HG03342 (cell line): ENCODE data around the gene LGMN.
"Not testable (repeated sequence)": the region's sequence is repeated elsewhere in the genome, so short reads cannot be mapped to it uniquely, and the experiment has no call there.

Source experiments
- ATAC-seq: cut with Tn5 transposase; IDR thresholded peaks from one replicate; pipeline ENCODE4 v1.9.1; 2021; ENCODE audit warnings: mild to moderate bottlenecking, moderate library complexity; ENCODE audit not compliant: unreplicated experiment

Gene LGMN

DNA sequence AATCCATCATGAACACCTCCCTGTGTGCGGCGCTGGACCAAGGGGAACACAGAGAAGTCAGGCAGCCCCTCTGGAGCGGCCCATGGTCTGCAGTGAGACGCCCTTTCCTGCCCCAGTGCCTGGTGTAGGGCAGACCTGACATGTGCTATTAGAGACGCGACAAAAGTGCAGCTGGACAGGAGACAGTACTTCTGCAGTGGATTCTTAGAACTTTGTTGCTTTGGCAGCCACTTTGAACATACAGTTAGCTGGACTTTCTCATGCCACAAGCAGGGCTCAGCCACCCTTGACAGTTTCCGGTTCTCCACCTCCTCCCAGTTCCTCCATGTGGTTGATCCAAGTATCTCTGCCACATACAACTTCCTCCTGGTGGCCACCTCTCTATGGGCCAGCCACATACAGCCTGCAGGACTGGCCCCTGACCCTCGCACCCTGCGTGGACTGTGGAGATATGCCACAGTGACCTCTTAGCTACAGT lies 45.9 kb downstream of the LGMN start:
- ATAC-seq: no peak

DNA sequence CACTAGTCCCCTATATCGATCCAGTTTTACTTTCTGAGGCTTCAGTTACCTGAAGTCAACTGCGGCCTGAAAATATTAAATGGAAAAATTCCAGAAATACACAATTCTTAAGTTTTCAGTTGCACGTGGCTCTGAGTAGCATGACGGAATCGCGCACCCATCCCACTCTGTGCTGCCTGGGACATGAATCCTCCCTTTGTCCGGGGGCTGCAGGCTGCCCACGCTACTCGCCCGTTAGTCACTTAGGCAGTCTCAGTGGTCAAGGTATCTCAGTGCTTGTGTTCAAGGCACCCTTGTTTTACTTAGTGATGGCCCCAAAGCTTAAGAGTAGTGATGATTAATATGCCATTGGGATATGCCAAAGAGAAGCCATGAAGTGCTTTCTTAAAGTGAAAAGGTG lies 46.6 kb downstream of the LGMN start:
- no peak for ATAC-seq

DNA sequence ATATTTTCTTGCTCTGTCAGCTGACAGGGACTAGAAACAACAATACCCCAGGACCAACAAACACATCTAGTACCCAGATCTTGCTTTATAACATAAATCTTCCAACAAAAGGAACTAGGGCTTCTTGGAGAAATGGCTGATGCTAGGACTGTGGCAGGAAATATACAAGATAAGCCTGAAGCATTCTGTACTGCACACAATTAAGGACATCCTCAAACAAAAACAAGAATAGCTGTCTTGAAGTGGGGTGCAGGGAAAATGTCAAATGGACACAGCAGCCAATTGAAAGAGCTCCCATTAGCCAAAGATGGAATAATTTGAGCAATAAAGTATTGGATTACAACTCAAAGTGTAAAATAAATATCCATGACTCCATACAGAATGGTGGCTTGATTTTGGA lies 50.0 kb downstream of the LGMN start:
- no peak for ATAC-seq

DNA sequence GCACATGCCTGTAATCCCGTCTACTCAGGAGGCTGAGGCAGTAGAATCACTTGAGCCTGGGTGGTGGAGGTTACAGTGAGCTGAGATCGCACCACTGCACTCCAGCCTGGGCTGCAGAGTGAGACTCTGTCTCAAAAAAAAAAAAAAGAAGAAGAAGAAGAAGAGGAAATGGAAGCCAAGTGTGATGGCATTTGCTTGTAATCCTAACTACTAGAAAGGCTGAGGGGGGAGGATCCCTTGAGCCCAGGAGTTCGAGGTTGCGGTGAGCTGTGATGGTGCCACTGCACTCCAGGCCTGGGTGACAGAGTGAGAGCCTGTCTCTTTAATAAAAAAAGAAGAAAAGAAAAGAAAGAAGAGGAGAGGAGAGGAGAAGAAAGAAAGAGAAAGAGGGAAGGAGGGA lies 52.1 kb downstream of the LGMN start:
- ATAC-seq: no peak

DNA sequence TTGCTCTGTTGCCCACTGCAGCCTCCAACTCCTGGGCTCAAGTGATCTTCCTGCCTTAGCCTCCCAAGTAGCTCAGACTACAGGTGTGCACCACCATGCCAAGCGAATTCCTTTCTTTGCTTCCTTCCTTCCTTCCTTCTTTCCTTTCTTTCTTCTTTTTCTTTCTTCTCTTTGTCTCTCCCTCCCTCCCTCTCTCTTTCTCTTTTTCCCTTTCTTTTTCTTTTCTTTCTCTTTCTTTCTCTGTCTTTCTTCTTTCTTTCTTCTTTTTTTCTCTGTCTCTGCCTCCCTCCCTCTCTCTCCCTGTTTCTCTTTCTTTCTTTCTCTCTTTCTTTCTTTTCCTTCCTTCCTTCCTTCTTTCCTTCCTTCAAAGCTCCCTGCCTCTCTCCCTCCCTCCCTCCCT lies 52.9 kb downstream of the LGMN start:
- ATAC-seq: no peak

DNA sequence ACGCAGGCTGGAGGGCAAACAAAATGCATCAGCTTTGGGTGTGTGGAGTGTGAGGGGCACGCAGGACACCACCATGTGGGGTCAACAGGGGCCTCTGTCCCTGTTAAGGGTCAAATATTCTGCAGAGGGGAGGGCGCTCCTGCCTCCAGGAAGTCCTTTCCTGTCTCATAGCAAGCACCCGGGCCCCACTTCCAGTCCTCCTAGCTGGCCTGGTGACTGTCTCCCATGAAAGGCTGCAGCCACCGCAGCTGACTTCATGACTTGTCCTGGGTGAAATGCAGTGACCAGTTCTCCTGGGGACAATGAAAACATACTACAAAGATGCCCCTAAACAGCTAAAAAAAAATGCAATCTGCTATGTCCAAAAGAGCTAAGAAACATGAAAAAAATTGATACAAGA lies 53.6 kb downstream of the LGMN start:
- ATAC-seq: no peak

DNA sequence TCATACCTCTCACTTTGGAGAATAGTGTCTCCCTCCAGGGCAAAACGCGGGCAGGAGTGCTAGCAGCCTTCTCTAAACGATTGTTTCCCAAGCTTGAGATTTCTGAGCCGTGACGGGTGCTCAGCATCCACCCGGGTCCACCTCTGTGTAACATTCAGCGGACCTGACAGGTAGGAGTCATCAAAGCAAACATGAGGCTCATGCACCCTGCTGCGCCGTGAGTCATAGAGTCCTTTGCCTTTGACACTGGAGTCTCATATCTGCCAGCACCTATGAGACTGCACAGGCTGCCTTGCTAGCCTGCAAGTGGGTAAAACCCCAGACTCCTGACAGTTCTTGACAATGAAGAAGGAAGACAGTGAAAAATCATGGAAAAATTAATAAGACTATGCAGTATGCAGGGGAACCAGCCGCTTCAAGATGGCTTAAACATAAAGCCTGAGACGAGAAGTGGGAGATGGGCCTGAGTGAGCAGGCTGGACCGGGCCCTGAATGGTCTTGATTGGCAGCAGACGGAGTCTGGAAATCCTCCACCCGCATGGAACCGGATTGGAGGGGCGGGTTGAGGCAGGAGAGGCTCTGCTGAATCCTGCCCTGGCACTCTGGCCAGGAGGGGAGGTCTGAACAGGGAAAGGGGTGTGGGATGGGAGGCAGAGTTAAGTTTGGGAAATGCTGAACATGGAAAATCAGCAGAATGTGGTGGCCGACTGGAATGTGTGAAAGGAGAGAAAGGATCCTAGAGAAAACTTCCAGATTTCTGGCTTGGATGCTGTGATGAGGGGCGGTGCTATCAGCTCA lies 54.2 kb downstream of the LGMN start:
- ATAC-seq: no peak

DNA sequence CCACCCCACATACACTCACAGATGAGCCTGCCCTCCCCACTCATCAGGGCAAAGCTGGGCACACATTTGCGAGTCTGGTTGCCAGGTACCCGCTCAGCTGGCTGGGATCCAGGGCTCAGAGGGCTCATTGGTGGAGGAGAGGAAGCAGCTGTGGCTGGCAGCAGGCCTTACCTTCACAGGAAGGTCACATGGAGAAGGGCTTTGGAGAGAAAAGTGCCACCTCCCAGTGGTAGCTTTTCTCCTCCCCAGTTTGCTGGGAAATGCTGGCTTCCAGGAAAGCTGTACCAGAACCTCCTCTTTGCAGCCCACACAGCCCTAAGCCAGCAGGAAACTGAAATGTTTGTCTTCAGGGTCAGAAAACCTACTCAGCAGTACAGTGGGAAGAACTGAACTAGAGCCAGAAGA lies 55.6 kb downstream of the LGMN start:
- no peak for ATAC-seq

DNA sequence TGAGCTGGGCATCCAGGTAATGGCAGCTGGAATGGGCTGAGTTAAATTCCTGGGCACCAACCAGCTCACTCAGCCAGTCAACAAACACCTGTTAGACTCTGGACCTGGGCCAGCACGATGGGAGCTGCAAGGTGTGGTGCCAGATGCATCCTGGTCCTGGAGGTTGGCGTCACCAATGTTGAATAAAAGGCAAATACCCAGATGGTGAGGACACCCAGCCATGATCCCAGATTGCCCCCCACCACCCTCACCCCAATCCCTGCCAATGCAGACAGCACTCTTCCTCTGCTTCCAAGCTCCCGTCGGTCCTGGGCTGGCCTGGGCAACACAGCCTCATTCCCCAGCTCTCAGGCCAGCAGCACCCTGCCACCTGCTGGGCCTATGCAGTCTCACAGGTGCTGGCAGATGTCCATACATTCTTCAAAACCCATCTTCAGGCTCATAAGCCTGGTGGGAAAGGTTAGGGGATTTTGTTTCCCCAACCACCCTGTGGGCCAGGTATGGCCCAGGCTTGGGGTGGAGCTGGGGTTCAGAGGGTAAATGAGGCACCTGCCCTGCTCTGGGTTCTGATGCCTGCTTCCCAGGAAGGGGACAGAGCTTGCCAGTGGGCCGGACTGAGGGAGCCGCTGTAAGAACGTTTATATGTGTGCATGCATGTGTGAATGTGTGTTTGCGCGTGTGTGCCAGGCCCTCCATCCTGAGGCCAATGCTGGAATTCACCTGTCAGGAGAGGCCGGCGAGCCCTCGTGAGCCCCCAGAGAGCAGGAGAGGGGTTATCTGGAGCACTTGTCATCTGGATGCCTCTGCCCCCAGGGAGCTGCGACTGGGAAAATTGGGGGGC lies 58.0 kb downstream of the LGMN start:
- no peak for ATAC-seq

DNA sequence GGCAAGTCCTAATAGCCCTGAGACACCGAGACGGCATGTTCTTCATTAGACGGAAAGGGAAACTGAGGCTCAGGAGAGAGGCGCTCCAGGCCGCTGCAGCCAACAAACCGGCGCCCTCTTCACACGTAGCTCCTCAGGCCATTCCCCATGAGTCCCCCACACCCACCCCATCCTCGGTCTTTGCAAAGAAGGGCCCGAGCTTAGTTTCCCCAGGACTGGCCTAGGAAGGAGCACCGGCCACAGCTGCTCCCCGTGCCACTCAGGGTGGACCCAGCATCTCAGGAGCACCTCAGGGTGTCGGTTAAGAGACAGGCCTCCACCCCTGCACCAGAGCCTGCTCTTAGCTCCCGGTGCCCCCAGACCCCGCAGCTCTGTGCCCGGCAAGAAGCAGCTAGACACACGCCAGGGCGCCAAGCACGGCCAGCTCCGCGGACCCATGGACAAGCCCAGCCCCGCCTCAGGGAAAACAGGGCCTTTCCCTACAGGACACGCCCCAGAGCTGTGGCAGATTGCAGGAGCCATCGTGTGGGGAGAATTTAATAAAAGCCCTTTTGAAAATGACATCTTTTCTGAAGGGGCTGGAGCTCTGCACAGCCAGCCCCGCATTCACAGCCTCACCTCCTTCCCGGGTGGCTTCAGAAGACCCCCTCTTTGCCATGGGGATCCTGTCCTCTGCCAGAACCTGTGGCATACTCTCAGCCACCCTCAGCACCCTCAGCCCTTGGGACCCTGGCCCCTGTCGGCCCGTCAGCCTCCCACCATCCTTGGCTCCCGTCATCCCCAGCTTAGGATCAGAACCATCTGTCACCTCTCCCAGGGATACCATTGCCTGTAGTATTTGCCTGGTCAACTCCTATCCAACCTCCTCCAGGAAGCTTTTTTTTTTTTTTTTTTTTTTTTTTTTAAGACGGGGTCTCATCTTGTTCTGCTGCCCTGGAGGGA lies 59.7 kb downstream of the LGMN start:
- no peak for ATAC-seq

DNA sequence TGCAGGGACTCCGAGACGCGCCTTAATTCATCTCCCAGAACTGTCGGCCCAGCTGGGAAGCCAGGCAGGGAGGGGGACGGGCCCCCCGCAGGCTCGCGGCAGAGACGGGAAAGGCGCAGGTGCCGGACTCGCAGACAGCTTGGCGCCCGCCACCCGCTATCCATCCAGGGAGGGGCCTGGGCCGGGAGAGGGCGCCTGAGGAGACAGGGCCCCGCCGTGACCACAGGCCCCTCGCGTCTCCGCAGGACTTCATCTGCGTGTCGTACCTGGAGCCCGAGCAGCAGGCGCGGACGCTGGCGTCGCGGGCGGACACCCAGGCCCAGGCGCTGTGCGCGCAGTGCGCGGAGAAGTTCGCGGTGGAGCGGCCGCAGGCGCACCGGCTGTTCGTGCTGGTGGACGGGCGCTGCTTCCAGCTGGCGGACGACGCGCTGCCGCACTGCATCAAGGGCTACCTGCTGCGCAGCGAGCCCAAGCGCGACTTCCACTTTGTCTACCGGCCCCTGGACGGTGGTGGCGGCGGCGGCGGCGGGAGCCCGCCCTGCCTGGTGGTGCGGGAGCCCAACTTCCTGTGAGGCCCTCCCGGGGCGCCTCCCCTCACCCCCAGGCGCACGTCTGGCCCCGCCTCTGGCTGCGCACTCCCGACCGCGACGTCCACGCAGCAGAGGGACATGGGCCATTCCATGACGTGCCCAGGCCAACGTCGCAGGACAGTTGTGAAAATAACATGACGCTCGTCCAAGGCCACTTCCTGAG lies 60.6 kb downstream of the LGMN start:
- no peak for ATAC-seq

DNA sequence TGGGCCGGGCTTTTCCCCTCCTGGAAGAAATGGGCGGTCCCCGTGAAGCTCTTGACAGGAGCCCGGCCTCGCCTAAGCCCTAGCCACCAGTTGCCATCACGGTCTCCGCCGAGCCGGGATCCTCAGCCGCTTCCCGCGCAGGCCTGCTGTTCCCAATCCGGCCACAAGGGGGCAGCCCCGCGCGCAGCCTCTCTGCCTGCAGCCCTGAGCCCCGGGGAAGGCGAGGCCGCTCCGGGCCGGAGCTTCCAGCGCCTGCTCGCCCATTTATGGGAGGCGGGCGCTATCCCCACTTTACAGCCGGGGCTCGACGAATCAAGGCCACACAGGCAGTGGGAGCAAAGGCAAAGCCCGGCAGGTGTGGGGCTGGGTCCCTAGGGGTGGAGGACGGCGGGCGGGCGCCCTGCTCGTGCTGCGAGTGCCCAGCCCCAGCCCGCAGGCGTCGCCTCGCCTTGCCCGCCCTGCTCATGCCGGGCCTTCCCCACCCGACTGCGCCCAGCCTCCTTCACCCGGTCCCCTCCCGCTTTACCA lies 61.5 kb downstream of the LGMN start:
- ATAC-seq: no peak

DNA sequence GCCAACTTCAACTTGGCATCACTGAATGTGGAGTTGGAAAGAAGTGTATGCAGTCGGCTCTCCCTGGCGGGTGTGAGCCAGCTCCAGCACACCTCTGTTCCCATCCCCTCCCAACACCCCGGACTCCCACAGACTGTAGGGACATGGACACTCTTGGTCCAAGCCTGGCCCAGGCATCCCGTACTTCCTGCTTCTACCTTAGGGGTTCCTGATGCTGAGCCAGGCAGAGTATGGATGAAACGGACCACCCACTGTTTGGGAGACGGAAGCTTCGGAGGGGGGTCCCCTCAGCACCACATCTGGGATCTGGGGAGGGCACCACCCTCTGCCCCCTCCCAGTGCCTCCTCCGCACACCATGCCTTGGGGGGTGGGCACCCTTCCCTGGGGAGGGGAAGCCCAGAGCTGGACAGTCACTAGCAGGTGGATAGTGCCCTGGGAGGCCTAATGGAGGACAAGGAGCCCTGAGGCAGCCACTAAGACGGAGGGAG lies 62.0 kb downstream of the LGMN start:
- ATAC-seq: no peak

DNA sequence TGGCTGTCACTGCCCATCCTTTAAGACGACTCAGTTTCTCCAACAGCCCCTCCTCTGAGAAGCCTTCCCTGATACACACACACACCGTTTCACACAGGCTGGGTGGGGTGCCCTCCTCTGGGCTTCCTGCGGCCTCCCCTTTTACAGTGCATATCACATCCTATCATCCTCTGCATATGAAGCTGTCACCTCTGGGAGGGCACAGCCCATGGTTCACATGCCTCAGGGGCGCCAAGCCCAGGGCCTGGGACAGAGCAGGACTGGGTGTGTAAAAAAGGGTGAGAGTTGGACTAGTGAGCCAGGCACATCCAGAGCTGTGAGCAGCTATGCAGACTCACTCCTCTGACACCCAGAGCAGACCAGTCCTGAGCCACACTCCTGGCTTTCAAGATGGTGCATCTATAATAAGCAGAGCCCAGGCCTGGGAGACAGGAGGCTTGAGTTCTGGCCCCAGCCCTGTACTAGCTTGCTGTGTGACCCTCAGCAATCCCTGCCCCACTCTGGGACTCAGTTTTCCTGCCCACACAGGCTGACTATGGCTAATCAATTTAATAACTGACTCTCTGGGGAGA lies 62.6 kb downstream of the LGMN start:
- no peak for ATAC-seq

DNA sequence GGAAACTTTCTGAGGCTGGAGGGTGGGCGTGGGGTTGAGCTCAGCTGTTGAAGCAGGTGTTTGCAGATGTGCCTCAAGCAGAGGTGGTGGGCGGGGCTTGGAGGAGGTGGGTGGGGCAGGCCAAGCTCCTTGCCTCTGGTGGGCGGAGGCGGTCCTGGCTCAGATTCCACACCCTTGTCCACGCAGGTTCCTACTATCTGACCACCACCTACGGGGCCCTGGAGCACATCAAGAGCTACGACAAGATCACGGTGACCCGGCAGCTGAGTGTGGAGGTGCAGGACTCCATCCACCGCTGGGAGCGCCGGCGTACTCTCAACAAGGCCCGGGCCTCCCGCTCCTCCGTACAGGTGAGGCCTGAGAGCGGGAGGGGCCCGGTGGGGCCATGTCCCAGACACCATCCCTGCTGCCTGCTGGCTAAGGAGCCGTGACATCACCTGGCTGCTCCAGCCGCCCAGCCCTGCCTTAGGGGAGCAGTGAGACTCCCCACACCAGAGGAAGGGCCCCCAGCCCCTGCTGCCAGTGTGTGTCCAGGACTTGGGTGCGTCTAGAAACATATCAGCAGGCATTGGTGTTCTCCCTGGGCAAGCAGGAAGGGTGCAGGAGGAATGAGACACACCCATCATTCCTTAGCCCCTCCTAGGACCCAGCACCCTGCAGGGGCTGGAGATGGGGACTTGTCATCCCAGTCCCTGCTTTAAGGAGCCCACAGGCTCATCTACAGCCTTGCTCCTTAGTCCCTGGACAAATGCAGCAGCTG lies 63.4 kb downstream of the LGMN start:
- no peak for ATAC-seq

DNA sequence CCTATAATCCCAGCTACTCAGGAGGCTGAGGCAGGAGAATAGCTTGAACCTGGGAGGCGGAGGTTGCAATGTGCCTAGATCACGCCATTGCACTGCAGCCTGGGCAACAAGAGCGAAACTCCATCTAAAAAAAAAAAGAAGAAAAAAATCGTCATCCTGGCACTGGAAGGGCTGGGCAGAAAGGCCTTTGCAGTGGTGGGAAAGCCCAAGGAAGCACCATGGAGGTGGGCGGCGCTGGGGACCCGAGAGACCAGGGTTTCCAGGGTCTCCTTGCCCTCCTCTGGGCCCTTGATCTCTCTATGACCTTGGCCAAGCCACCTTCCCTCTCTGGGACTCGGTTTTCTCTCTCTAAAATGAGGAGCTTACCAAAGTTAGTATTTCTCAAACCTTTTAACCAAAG lies 65.4 kb downstream of the LGMN start:
- ATAC-seq: no peak

DNA sequence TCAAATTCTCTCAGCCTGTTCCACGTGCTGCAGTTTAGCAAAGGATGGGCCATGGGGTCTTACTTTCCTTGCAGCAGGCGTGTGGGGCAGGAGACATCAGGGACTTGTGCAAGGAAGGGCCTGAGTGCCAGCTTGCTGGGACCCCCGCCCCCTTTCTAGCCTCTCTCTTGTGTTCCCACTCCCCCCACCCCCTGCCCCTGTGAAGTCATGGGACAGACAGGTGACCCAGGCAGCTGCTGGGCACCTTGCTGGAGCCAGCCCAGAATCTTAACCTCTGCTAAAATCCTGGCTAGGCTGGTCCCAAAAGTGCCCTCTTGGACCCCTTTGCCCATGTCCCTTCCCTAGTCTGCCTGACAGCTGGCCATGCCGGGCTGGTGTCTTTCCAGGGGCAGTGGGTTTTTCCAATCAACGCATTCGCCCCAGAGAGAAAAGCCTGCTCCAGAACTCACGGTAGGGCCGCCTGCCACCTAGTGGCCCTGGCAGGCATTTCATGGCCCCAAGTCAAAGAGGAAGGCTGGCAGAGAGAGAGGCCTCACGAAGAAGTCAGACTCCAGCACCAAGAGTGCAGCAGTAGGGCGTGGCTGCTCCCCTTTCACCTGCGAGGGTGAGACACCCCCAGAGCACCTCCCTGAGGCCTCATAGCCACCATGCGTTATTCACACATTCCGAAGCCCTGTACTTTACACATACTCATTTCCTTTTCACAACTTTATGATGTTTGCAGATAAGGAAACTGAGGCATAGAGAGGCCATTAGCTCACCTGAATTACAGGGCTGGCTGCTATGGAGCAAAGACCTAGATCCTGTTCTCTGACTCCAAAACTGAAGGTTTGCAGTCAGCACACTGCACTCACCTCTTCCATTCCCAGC lies 67.4 kb downstream of the LGMN start:
- no peak for ATAC-seq

DNA sequence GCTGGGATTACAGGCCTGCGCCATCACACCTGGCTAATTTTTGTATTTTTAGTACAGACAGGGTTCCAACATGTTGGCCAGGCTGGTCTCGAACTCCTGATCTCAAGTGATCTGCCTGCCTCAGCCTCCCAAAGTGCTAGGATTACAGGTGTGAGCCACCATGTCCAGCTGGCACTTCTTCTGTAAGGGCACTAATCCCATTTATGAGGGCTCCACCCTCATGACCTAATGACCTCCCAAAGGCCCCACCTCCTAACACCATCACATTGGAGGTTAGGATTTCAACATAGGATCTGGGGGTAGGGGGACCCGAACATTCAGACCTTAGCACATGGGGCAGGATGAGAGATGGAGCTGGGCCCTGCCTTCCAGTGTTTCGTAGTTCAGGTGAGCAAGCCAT lies 68.1 kb downstream of the LGMN start:
- not testable (repeated sequence) for ATAC-seq
